ENCODE results near the gene MEI1.

The MEI1 gene

GRCh38 chr22:41699264-41700107 lies at the start of gene MEI1:
MEI1 (plus strand) TSS chr22:41699503; CDS start chr22:41699539, 36 bp downstream.
- Histone ChIP-seq H3K4me3 (ENCODE audit: low read length in 2 of 2) (peak within 1 kb of the TSS in 1 of 2 donors; percentile 55), H3K9me3 (ENCODE audit: control insufficient read depth in 2 of 2, low read length in 2 of 2) (no peaks in the 10 kb centered on the region), H3K27ac (ENCODE audit: low read length) (no peak within 1 kb of the TSS), H3K9ac (ENCODE audit: low read length in 2 of 2) (no peak within 1 kb of the TSS), H3K27me3 (ENCODE audit: control insufficient read depth in 1 of 2, insufficient read depth in 2 of 2, low read length in 2 of 2) (no peaks in the 10 kb centered on the region), H3K4me1 (ENCODE audit: control insufficient read depth, insufficient read depth, low read length) (peaks cover 15% of the 10 kb centered on the region), H3K36me3 (ENCODE audit: control insufficient read depth in 2 of 2, insufficient read depth in 2 of 2, low read length in 2 of 2) (no peaks in the 10 kb centered on the region)

GRCh38 chr22:41650229-41650628 lies 49.1 kb upstream of the MEI1 start:
- Histone ChIP-seq H3K27me3 (ENCODE audit: control insufficient read depth in 1 of 2, insufficient read depth in 2 of 2, low read length in 2 of 2) (no peaks in the 10 kb centered on the region), H3K36me3 (ENCODE audit: control insufficient read depth in 2 of 2, insufficient read depth in 2 of 2, low read length in 2 of 2) (peaks cover 59 to 60% of the 10 kb centered on the region in 2 donors), H3K4me3 (ENCODE audit: low read length in 2 of 2) (no peak overlapping the region), H3K9me3 (ENCODE audit: control insufficient read depth in 2 of 2, low read length in 2 of 2) (no peaks in the 10 kb centered on the region), H3K9ac (ENCODE audit: low read length in 2 of 2) (no peak overlapping the region), H3K4me1 (ENCODE audit: control insufficient read depth, insufficient read depth, low read length) (no peaks in the 10 kb centered on the region), H3K27ac (ENCODE audit: low read length) (no peak overlapping the region)

- H3K27me3 ChIP-seq (ENCODE audit: control insufficient read depth in 1 of 2, insufficient read depth in 2 of 2, low read length in 2 of 2), result no peaks in the 10 kb centered on the region
- no peak overlapping the region for H3K4me3 ChIP-seq (ENCODE audit: low read length in 2 of 2)
- H3K36me3 ChIP-seq (ENCODE audit: control insufficient read depth in 2 of 2, insufficient read depth in 2 of 2, low read length in 2 of 2), result peaks cover 57 to 61% of the 10 kb centered on the region in 2 donors
- no peaks in the 10 kb centered on the region for H3K9me3 ChIP-seq (ENCODE audit: control insufficient read depth in 2 of 2, low read length in 2 of 2)
- H3K9ac ChIP-seq (ENCODE audit: low read length in 2 of 2), result no peak overlapping the region
- no peaks in the 10 kb centered on the region for H3K4me1 ChIP-seq (ENCODE audit: control insufficient read depth, insufficient read depth, low read length)
- no peak overlapping the region for H3K27ac ChIP-seq (ENCODE audit: low read length)
Observed at GRCh38 chr22:41650821-41651220, 48.5 kb upstream of the MEI1 start.

- Histone ChIP-seq H3K27ac (ENCODE audit: low read length) (no peak overlapping the region), H3K36me3 (ENCODE audit: control insufficient read depth in 2 of 2, insufficient read depth in 2 of 2, low read length in 2 of 2) (peaks cover 65 to 70% of the 10 kb centered on the region in 2 donors), H3K4me1 (ENCODE audit: control insufficient read depth, insufficient read depth, low read length) (no peaks in the 10 kb centered on the region), H3K27me3 (ENCODE audit: control insufficient read depth in 1 of 2, insufficient read depth in 2 of 2, low read length in 2 of 2) (no peaks in the 10 kb centered on the region), H3K4me3 (ENCODE audit: low read length in 2 of 2) (no peak overlapping the region), H3K9ac (ENCODE audit: low read length in 2 of 2) (no peak overlapping the region), H3K9me3 (ENCODE audit: control insufficient read depth in 2 of 2, low read length in 2 of 2) (no peaks in the 10 kb centered on the region)
Observed at GRCh38 chr22:41654322-41654721, 45.0 kb upstream of the MEI1 start.

- Histone ChIP-seq H3K4me3 (ENCODE audit: low read length in 2 of 2) (no peak overlapping the region), H3K27me3 (ENCODE audit: control insufficient read depth in 1 of 2, insufficient read depth in 2 of 2, low read length in 2 of 2) (no peaks in the 10 kb centered on the region), H3K9ac (ENCODE audit: low read length in 2 of 2) (no peak overlapping the region), H3K4me1 (ENCODE audit: control insufficient read depth, insufficient read depth, low read length) (no peaks in the 10 kb centered on the region), H3K36me3 (ENCODE audit: control insufficient read depth in 2 of 2, insufficient read depth in 2 of 2, low read length in 2 of 2) (peaks cover 73 to 79% of the 10 kb centered on the region in 2 donors), H3K27ac (ENCODE audit: low read length) (no peak overlapping the region), H3K9me3 (ENCODE audit: control insufficient read depth in 2 of 2, low read length in 2 of 2) (no peaks in the 10 kb centered on the region)
Observed at GRCh38 chr22:41656556-41656955, 42.7 kb upstream of the MEI1 start.

DNA sequence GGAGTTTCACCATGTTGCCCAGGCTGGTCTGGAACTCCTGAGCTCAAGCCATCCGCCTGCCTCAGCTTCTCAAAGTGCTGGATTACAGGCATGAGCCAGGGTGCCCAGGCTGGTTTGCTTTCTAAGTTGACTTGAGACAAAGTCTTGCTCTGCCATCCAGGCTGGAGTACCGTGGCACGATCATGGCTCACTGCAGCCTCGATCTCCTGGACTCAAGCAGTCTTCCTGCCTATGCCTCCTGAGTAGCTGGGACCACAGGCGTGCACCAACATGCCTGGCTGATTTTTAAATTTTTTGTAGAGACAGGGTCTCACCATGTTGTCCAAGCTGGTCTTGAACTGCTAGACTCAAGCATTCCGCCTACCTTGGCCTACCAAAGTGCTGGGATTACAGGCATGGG lies 41.6 kb upstream of the MEI1 start:
- Histone ChIP-seq H3K27ac (ENCODE audit: low read length) (no peak overlapping the region), H3K9ac (ENCODE audit: low read length in 2 of 2) (no peak overlapping the region), H3K27me3 (ENCODE audit: control insufficient read depth in 1 of 2, insufficient read depth in 2 of 2, low read length in 2 of 2) (no peaks in the 10 kb centered on the region), H3K9me3 (ENCODE audit: control insufficient read depth in 2 of 2, low read length in 2 of 2) (no peaks in the 10 kb centered on the region), H3K4me1 (ENCODE audit: control insufficient read depth, insufficient read depth, low read length) (no peaks in the 10 kb centered on the region), H3K4me3 (ENCODE audit: low read length in 2 of 2) (no peak overlapping the region), H3K36me3 (ENCODE audit: control insufficient read depth in 2 of 2, insufficient read depth in 2 of 2, low read length in 2 of 2) (peaks cover 68 to 79% of the 10 kb centered on the region in 2 donors)

- H3K36me3 ChIP-seq (ENCODE audit: control insufficient read depth in 2 of 2, insufficient read depth in 2 of 2, low read length in 2 of 2), result peaks cover 67 to 77% of the 10 kb centered on the region in 2 donors
- no peak overlapping the region for H3K4me3 ChIP-seq (ENCODE audit: low read length in 2 of 2)
Observed at GRCh38 chr22:41658869-41659268, 40.4 kb upstream of the MEI1 start.

GRCh38 chr22:41659941-41660340 lies 39.4 kb upstream of the MEI1 start:
- no peaks in the 10 kb centered on the region for H3K4me1 ChIP-seq (ENCODE audit: control insufficient read depth, insufficient read depth, low read length)
- no peak overlapping the region for H3K4me3 ChIP-seq (ENCODE audit: low read length in 2 of 2)
- H3K27ac ChIP-seq (ENCODE audit: low read length), result no peak overlapping the region
- no peaks in the 10 kb centered on the region for H3K27me3 ChIP-seq (ENCODE audit: control insufficient read depth in 1 of 2, insufficient read depth in 2 of 2, low read length in 2 of 2)
- H3K36me3 ChIP-seq (ENCODE audit: control insufficient read depth in 2 of 2, insufficient read depth in 2 of 2, low read length in 2 of 2), result peaks cover 61 to 74% of the 10 kb centered on the region in 2 donors
- H3K9me3 ChIP-seq (ENCODE audit: control insufficient read depth in 2 of 2, low read length in 2 of 2), result no peaks in the 10 kb centered on the region
- H3K9ac ChIP-seq (ENCODE audit: low read length in 2 of 2), result peak overlapping the region; percentile 9 to 36

More at GRCh38 chr22:41658869-41659268, 40.4 kb upstream of the MEI1 start:
- H3K9ac ChIP-seq (ENCODE audit: low read length in 2 of 2), result no peak overlapping the region
- H3K4me1 ChIP-seq (ENCODE audit: control insufficient read depth, insufficient read depth, low read length), result no peaks in the 10 kb centered on the region
- no peaks in the 10 kb centered on the region for H3K9me3 ChIP-seq (ENCODE audit: control insufficient read depth in 2 of 2, low read length in 2 of 2)
- H3K27me3 ChIP-seq (ENCODE audit: control insufficient read depth in 1 of 2, insufficient read depth in 2 of 2, low read length in 2 of 2), result no peaks in the 10 kb centered on the region
- H3K27ac ChIP-seq (ENCODE audit: low read length), result no peak overlapping the region

GRCh38 chr22:41660416-41660815 lies 38.9 kb upstream of the MEI1 start:
- Histone ChIP-seq H3K9me3 (ENCODE audit: control insufficient read depth in 2 of 2, low read length in 2 of 2) (no peaks in the 10 kb centered on the region), H3K4me3 (ENCODE audit: low read length in 2 of 2) (no peak overlapping the region), H3K4me1 (ENCODE audit: control insufficient read depth, insufficient read depth, low read length) (no peaks in the 10 kb centered on the region), H3K9ac (ENCODE audit: low read length in 2 of 2) (peak overlapping the region in 1 of 2 donors; percentile 36), H3K36me3 (ENCODE audit: control insufficient read depth in 2 of 2, insufficient read depth in 2 of 2, low read length in 2 of 2) (peaks cover 57 to 73% of the 10 kb centered on the region in 2 donors), H3K27me3 (ENCODE audit: control insufficient read depth in 1 of 2, insufficient read depth in 2 of 2, low read length in 2 of 2) (no peaks in the 10 kb centered on the region), H3K27ac (ENCODE audit: low read length) (no peak overlapping the region)

GRCh38 chr22:41661088-41661487 lies 38.2 kb upstream of the MEI1 start:
- peaks cover 54 to 71% of the 10 kb centered on the region in 2 donors for H3K36me3 ChIP-seq (ENCODE audit: control insufficient read depth in 2 of 2, insufficient read depth in 2 of 2, low read length in 2 of 2)

GRCh38 chr22:41661713-41662112 lies 37.6 kb upstream of the MEI1 start:
- Histone ChIP-seq H3K9me3 (ENCODE audit: control insufficient read depth in 2 of 2, low read length in 2 of 2) (no peaks in the 10 kb centered on the region), H3K4me3 (ENCODE audit: low read length in 2 of 2) (no peak overlapping the region), H3K9ac (ENCODE audit: low read length in 2 of 2) (no peak overlapping the region), H3K36me3 (ENCODE audit: control insufficient read depth in 2 of 2, insufficient read depth in 2 of 2, low read length in 2 of 2) (peaks cover 52 to 67% of the 10 kb centered on the region in 2 donors), H3K4me1 (ENCODE audit: control insufficient read depth, insufficient read depth, low read length) (peaks cover under 1% of the 10 kb centered on the region), H3K27me3 (ENCODE audit: control insufficient read depth in 1 of 2, insufficient read depth in 2 of 2, low read length in 2 of 2) (no peaks in the 10 kb centered on the region), H3K27ac (ENCODE audit: low read length) (no peak overlapping the region)

More at GRCh38 chr22:41661088-41661487, 38.2 kb upstream of the MEI1 start:
- Histone ChIP-seq H3K27me3 (ENCODE audit: control insufficient read depth in 1 of 2, insufficient read depth in 2 of 2, low read length in 2 of 2) (no peaks in the 10 kb centered on the region), H3K9ac (ENCODE audit: low read length in 2 of 2) (no peak overlapping the region), H3K4me1 (ENCODE audit: control insufficient read depth, insufficient read depth, low read length) (no peaks in the 10 kb centered on the region), H3K4me3 (ENCODE audit: low read length in 2 of 2) (no peak overlapping the region), H3K27ac (ENCODE audit: low read length) (no peak overlapping the region), H3K9me3 (ENCODE audit: control insufficient read depth in 2 of 2, low read length in 2 of 2) (no peaks in the 10 kb centered on the region)

Data from stomach smooth muscle (tissue), 2 donors.